Stimulated activated CD4-positive, alpha-beta T cell treated with anti-CD3 and anti-CD28 coated beads, Interleukin-4, amount 100 ng/mL, for 1 hour (primary cell): ENCODE measurements around the gene IFNW1.
"Not testable (repeated sequence)": the region's sequence is repeated elsewhere in the genome, so short reads cannot be mapped to it uniquely, and the experiment has no call there.

Source experiments
- DNase-seq: peaks from one replicate; pipeline ENCODE4 v3.0.0-alpha.2; 2020

Gene IFNW1

DNA sequence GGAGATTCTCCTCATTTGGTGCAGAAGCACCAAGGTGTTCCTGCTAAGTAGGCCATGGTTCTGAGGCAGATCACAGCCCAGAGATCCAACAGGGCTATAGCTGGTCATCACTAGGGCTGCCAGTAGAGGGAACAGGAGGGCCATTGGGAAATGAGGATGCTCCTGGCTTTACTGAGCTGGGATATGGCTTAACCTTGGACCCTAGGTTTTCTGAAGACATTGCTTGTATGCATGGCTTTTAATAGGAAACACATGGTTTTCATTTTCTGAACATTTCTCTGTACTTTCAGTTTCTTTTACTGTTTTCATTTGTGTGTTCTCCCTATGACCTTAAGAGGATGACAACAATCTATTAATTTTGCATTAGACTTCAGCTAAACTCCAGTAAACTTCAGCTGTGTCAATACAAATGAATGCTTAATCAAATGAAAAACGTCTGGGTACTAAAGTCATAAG is at the start of gene IFNW1:
TSS of gene IFNW1 (minus strand) at position 406 of the 456 bp plus-strand sequence. CDS start at position 144, 262 bp downstream.
- no peak for DNase-seq

DNA sequence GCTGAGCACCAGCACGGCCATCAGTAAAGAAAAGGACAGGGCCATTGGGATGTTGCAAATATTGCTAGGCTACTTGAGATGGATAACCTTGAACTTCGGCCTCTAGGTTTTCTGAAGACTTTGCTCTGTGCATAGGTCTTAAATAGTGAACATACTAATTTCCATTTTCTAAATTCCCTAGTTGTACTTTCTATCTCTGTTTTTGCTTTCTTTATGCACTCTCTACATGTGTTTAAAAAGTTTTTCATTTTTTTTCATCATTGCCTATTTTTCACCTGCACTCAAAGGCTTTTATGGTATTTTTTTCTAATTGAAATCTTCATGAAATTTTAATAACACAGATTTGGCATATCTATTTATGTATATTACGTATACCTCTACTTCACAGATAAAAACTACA is 45.9 kb upstream of the IFNW1 start, which contains the start of gene IFNA4:
TSS of gene IFNA4 (minus strand) at position 101 of the 400 bp plus-strand sequence. CDS start at position 45, 56 bp downstream.
- not testable (repeated sequence) for DNase-seq

DNA sequence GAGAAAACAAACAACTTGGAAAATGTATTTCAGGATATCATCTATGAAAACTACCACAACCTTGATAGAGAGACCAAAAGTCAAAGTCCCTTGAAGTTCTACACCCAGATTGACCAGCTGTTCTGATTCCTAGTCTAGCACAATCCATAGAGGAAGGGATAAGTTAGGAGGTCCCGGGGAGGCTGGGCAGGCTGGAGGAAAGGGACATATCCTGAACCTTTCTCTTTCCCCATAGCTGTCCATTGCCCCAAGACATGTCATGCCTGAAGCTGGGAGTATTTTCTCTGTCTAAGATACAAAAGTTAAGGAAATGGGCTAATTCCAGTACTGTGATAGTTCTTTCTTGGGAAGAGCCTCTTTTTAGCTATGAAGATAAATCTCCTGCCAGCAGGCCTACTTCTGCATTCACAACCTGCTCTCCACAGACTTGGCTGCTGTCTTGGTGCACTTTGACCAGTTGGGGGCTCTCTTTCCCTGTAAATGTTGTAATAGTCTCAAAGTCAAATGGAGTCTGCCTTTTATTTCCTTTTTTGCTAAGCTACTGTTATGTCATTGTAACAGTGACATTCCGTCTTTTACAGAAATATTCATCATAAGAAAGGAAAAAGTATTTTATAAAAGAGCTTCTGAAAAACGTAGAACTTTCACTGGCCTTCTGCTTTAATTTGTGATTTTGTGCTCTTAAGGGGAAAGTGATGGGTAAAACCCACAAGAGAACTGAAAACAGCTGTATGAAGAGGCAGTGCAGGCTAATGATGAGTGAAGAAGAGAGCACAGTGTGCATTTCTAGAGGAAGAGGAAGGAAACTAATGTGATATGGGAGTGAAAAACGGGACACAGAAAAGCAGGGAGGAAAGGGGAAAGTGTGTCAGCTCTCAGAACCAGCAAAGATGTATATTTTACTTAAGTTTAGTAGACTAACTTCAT is 41.4 kb upstream of the IFNW1 start:
- not testable (repeated sequence) for DNase-seq

DNA sequence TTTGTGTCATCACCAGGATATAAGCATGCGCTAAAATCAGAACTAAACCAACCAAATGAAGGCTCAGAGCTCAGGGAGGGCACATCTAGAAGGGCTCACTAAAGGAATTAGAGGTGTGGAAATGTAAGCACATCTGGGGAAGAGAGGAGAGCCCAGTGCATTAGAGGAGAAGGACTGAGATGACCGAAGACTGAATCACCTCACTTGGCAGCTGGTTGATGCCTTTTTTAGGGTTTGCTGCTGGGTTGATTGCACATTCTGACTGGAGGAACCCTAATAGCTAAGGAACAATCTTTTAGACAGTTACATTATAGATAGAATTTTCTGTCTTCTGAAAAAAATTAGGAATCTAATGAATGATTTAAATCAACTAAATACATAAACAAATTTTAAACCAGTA is 33.0 kb upstream of the IFNW1 start:
- DNase-seq, result no peak

- DNase-seq, result no peak
Measured at GRCh38 chr9:21172156-21172555, 30.5 kb upstream of the IFNW1 start.

DNA sequence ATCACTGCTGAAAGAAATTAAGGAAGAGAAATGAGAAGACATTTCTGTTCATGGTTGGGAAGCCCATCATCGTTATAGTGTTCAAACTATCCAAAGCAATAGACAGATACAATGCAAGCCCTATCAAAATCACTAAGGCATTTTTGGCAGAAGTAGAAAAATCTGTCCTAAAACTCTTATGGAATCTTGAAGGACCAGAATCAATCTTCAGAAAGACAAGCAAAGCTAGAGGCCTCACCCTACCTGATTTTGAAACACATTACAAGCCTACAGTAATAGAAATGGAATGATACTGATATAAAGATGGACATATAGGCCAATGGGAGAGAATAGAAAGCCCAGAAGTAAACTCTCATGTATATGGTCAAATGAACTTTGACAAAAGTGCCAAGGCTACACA is 29.7 kb upstream of the IFNW1 start:
- DNase-seq, result no peak

- DNase-seq, result not testable (repeated sequence)
Measured at GRCh38 chr9:21166560-21166959, 24.9 kb upstream of the IFNW1 start, which contains the start of gene IFNA21. TSS of gene IFNA21 (minus strand) at chr9:21166660. CDS start at chr9:21166612, 48 bp downstream.

- no peak for DNase-seq
Measured at GRCh38 chr9:21165516-21165915, 23.9 kb upstream of the IFNW1 start.

DNA sequence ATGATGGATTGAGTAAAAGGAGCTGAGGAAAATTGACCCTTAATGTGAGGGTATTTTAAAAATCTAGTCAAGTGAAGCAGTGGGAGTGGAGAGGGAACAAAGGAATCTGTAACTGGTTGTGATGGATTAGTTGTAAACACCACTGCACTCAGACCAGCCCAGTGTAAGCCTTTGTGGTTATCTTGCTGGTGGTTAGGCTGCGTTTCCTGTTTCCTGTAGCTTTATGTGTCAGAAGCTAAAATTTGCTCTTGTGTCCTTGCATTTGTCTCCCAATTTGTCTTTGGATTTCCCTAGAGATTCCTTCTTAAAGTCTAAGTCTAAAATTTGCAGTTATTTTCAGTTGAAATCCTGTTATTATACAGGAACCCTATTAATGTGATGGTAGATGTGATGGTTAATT is 18.5 kb upstream of the IFNW1 start:
- DNase-seq, result no peak

DNA sequence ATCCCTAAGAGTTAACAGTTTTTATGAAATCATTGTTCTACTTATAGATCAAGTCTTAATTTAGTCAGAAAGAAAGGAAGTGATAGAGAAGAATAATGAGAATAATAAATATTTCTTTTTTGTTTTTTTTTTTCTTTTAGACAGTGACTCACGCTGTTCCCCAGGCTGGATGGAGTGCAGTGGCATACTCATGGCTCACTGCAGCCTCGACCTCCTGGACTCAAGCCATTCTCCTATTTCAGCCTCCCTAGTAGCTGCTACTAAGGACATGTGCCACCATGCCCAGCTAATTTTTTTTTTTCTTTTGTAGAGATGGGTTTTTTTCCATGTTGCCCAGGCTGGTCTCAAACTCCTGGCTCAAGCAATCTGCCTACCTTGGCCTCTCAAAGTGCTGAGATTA is 13.9 kb upstream of the IFNW1 start:
- no peak for DNase-seq

DNA sequence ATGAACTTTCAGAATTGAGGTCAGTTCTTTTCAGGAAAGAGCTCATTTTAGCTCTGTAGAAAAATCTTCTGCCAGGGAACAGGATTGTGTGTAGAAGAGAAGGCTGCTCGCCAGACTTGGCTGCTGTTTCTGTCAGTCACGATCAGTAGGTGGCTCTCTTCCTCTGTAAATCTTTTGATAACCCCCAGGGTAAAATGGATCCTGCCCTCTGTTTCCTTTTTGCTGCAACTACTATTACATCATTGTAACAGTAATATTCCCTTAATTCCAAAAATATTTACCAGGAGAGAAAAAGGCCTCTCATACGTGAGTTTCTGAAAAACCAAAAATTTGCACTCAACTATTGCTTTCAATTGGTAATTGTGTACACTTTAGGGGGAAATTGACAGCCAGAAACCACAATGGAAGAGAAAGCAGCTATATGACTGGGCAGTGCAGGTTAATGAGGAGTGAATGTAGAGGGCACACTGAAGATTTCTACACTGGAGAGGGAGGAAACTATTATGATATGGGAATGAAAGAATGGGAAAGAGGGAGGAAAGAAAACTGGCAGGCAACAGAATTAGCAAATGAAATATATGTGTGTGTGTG is 12.5 kb upstream of the IFNW1 start:
- DNase-seq, result no peak

DNA sequence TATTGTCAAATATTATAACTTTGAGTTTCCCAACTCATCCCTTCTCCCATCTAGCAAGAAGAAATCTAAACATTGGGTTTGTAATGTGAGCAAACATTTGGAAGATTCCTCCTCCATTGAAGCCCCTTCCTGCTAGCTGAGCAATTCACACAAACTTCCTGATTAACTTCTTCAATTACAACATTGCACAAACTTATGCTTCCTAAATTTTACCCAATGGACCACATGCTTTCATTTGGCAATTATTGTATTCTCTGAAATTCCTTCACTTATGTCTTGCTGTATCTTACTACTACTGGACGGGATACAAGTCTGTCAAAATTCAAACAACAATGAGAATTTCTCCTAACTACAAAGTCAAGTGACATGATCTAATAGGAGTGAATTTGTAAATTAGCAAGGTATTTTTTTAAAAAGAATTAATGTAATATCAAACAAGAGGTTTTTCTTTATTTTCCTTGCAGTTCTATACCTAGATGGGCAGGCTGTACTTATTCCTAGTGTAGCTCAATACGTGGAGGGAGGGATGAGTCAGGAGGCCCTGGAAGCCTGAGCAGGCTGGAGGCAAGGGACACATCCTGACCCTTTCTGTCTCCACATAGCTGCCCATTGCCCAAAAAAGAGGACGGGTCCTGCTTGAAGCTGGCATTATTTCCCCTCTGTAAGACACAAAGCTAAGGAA is 11.8 kb upstream of the IFNW1 start:
- no peak for DNase-seq

GRCh38 chr9:21144603-21145002 is 3.0 kb upstream of the IFNW1 start:
- no peak for DNase-seq

DNA sequence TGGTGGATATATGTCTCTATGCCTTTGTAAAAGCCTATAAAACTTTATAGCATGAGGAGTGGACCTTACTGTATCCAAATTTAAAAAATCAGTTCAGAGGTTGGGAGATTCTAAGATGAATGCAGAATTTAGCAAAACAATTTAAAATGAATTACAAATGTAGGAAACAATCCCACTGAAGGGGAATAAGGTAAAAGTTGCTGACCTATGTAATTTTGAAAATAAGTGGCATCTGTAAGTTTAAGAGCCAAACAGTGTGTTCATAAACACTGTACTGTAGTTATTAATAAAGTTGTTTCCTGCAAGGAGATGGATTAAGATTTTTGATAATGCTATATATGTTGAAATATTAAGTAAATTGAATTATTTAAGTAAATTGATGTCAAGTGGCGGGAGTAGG is 4.6 kb downstream of the IFNW1 start:
- no peak for DNase-seq

- no peak for DNase-seq
Measured at GRCh38 chr9:21135736-21136135, 5.9 kb downstream of the IFNW1 start.

DNA sequence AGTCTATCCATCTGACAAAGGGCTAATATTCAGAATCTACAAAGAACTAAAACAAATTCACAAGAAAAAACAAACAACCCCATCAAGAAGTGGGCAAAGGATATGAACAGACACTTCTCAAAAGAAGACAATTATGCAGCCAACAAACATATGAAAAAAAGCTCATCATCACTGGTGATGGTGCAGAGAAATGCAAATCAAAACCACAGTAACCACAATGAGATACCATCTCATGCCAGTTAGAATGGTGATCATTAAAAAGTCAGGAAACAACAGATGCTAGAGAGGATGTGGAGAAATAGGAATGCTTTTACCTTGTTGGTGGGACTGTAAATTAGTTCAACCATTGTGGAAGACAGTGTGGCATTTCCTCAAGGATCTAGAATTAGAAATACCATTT is 13.4 kb downstream of the IFNW1 start:
- DNase-seq, result not testable (repeated sequence)

DNA sequence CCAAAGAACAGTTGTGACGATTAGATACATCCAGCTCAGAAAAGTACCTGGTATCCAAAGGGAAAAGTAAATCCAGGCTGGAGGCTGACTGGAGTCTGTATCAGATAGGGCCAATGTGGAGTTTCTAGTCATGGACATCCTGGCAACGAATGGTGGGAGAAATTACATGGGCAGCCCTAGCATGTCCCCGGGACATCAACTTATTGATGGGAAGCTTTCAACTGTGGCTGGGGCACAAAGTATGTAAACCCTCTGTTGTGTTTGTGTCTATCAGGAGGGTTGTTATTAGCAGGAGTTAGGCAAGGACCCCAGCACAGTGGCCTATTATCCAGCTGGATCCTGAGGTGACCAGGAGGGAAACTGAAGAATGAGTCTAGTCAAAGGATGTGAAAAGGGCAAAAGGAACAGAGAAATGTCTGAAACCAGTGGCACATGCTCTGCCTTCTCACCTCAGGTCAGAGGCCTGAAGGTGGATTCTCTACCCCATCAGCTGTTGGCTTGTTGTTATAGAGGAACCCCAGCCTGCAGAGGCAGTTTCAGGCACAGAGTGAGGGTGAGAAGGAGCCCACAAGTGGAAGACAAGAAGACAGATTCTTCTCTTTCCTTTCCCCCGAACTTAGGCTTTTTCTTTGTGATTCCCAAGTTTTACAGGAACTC is 19.9 kb downstream of the IFNW1 start:
- no peak for DNase-seq

DNA sequence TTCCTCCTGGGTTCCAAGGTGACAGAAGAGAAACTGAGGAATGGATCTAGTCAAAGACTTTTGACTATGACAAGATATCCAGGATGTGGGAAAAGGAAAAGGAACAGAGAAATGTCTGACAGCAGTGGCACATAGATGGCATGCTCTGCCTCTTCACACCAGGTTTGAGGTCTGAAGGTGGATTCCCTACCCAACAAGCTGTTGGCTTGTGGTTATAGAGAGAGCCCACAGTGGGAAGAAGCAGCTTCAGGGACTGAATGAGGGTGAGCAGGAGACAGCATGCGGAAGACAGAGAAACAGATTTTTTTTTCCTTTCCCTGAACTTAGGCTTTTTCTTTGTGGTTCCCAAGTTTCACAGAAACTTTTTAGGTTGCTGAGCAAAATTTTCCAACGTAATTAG is 20.6 kb downstream of the IFNW1 start:
- DNase-seq, result no peak

DNA sequence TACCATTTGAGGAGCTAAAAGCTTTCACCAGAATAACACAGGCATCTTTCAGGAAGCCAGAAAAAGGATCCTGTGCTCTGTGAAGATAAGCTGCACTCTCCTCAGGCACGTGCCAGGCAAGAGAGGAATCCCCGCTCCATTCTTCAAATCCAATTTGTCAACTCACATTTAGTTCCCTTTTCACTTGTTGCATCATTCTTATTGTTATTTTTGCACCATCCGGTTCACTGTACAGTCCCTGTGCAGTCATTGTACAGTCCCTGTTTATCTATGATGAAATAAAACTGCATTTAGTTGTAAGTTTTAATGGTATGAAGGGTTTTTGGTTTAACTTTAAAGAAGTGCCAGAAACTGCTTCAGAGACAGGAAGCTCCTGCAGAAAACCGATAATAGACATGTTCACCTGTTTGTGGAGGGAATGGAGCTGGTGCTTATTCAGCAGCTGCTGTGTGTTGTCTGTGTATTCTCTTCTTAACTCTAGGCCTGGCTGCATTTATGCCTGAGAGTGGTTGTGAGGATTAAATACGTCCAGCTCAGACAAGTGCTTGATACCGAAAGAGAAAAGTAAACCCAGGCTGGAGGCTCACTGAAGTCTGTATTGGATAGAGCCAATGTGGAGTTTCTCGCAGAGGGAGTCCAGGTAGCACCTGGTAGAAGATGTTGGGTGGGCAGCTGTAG is 22.4 kb downstream of the IFNW1 start:
- DNase-seq, result no peak

- DNase-seq, result no peak
Measured at GRCh38 chr9:21114311-21114710, 27.3 kb downstream of the IFNW1 start.

DNA sequence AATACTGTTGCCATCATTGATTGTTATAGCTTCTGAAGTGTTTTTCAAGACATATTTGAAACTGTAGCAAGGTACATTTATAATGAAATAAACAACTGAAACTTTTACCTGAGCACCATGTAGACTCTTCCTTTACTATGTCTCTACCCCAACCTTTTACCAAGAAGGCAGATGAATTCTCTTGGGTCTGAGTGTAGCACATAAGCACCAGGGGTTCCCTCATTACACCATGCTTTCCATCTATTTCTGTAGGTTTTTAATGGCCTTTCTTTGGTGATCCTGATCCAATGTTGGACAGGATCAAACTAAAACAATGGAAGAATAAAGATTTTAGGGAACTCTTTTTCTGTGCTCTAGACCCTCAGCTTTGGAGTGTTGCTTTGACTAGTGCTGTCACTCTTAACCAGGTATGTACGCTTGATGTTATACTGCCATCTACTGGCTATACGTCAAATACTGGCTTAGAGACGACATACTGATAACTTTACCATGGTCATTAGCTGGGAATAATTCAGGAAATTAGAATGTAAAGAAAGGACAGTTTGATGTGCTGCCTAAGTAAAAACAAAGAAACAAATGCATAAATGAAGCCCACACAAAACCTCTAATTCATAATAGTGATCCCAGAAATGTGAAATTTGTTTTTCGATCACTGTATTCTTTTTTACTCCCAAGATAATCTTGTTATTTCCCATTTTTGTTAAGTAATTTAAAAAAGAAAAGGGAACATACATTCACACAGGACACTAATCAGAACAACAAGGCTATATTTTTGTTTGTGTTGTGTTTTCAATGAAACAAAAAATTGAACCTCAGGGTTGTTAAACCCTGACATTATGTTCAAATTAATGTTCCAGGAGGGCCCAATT is 30.7 kb downstream of the IFNW1 start:
- no peak for DNase-seq
